ENCODE data around the gene SUSD3.

- TF ChIP-seq CTCF (IDR thresholded peaks at IDR 0.05; ENCODE audit: insufficient read depth, low read length) (no peak), REST (IDR thresholded peaks at IDR 0.05; ENCODE audit: insufficient replicate concordance, low read depth) (no peak), POLR2AphosphoS5 (IDR thresholded peaks at IDR 0.05; ENCODE audit: low read depth) (no peak), GABPA (IDR thresholded peaks at IDR 0.05; ENCODE audit: low read depth) (no peak), SPI1 (IDR thresholded peaks at IDR 0.05; ENCODE audit: borderline replicate concordance, low read depth) (no peak)
Measured at GRCh38 chr9:93096811-93097382, 38.4 kb downstream of the SUSD3 start.

Data from HL-60 (cell line).